ENCODE results near the gene GGTLC1.
"Not testable (repeated sequence)": the region's sequence is repeated elsewhere in the genome, so short reads cannot be mapped to it uniquely, and the experiment has no call there.

GGTLC1 gene

GRCh38 chr20:23995291-23995690, 6.7 kb upstream of the GGTLC1 start:
- not testable (repeated sequence) for DNase-seq (ENCODE audit: low read depth in 2 of 3, low spot score in 1 of 3)

- DNase-seq (ENCODE audit: low read depth in 2 of 3, low spot score in 1 of 3): not testable (repeated sequence)
Observed at GRCh38 chr20:23994001-23994633, 5.5 kb upstream of the GGTLC1 start.

GRCh38 chr20:23993440-23993839, 4.9 kb upstream of the GGTLC1 start:
- not testable (repeated sequence) for DNase-seq (ENCODE audit: low read depth in 2 of 3, low spot score in 1 of 3)

GRCh38 chr20:23990296-23990695, 1.7 kb upstream of the GGTLC1 start:
- DNase-seq (ENCODE audit: low read depth in 2 of 3, low spot score in 1 of 3): not testable (repeated sequence)

- not testable (repeated sequence) for DNase-seq (ENCODE audit: low read depth in 2 of 3, low spot score in 1 of 3)
Observed at GRCh38 chr20:23988966-23989365, 387 bp upstream of the GGTLC1 start.

- not testable (repeated sequence) for DNase-seq (ENCODE audit: low read depth in 2 of 3, low spot score in 1 of 3)
Observed at GRCh38 chr20:23986716-23987115, 1.9 kb downstream of the GGTLC1 start.

GRCh38 chr20:23986310-23986709, 2.3 kb downstream of the GGTLC1 start:
- DNase-seq (ENCODE audit: low read depth in 2 of 3, low spot score in 1 of 3): not testable (repeated sequence)

- DNase-seq (ENCODE audit: low read depth in 2 of 3, low spot score in 1 of 3): not testable (repeated sequence)
Observed at GRCh38 chr20:23985790-23986225, 2.8 kb downstream of the GGTLC1 start.

- not testable (repeated sequence) for DNase-seq (ENCODE audit: low read depth in 2 of 3, low spot score in 1 of 3)
Observed at GRCh38 chr20:23985066-23985789, 3.4 kb downstream of the GGTLC1 start.

- DNase-seq (ENCODE audit: low read depth in 2 of 3, low spot score in 1 of 3): not testable (repeated sequence)
Observed at GRCh38 chr20:23984476-23985023, 4.0 kb downstream of the GGTLC1 start.

GRCh38 chr20:23982112-23983018, 6.2 kb downstream of the GGTLC1 start:
- DNase-seq (ENCODE audit: low read depth in 2 of 3, low spot score in 1 of 3): not testable (repeated sequence)

GRCh38 chr20:23981526-23981925, 7.1 kb downstream of the GGTLC1 start:
- DNase-seq (ENCODE audit: low read depth in 2 of 3, low spot score in 1 of 3): not testable (repeated sequence)

- not testable (repeated sequence) for DNase-seq (ENCODE audit: low read depth in 2 of 3, low spot score in 1 of 3)
Observed at GRCh38 chr20:23981014-23981413, 7.6 kb downstream of the GGTLC1 start.

- DNase-seq (ENCODE audit: low read depth in 2 of 3, low spot score in 1 of 3): not testable (repeated sequence)
Observed at GRCh38 chr20:23979899-23980811, 8.4 kb downstream of the GGTLC1 start.

GRCh38 chr20:23979380-23979779, 9.2 kb downstream of the GGTLC1 start:
- DNase-seq (ENCODE audit: low read depth in 2 of 3, low spot score in 1 of 3): not testable (repeated sequence)

GRCh38 chr20:23978457-23978856, 10.1 kb downstream of the GGTLC1 start:
- DNase-seq (ENCODE audit: low read depth in 2 of 3, low spot score in 1 of 3): not testable (repeated sequence)

- DNase-seq (ENCODE audit: low read depth in 2 of 3, low spot score in 1 of 3): no peak
Observed at GRCh38 chr20:23974966-23975365, 13.6 kb downstream of the GGTLC1 start.

- DNase-seq (ENCODE audit: low read depth in 2 of 3, low spot score in 1 of 3): no peak
Observed at GRCh38 chr20:23971310-23971709, 17.3 kb downstream of the GGTLC1 start.

- DNase-seq (ENCODE audit: low read depth in 2 of 3, low spot score in 1 of 3): no peak
Observed at GRCh38 chr20:23970049-23970448, 18.5 kb downstream of the GGTLC1 start.

GRCh38 chr20:23967616-23967979, 21.0 kb downstream of the GGTLC1 start:
- DNase-seq (ENCODE audit: low read depth in 2 of 3, low spot score in 1 of 3): no peak
